Endothelial cell of umbilical vein (primary cell): ENCODE measurements around the gene MEX3D. TPM values are rescaled to one million over a fixed set of nuclear protein-coding genes. Genes with fewer than 3 reads are reported as not detected.

ENCODE experiments used
- BruUV-seq: library from RNA; stranded (reverse); fragments of 400-500 nt; replicated peaks from 2 replicates; lab custom pipeline; 2021; lab: Mats Ljungman, UMichigan
- CTCF ChIA-PET: fragments of 300-600, 350-600 bp; sonication (Branson Sonifier 250); formaldehyde crosslinking; loops from one replicate; lab custom pipeline; 2021; ENCODE audit warnings: antibody characterized with exemption, inconsistent platforms; lab: Charles Lee
- POLR2A ChIA-PET: fragments of 300-600, 350-600 bp; sonication (Branson Sonifier 250); formaldehyde crosslinking; loops from one replicate; lab custom pipeline; 2021; ENCODE audit warnings: antibody characterized with exemption, inconsistent platforms; lab: Charles Lee
- DNase-seq: peaks from one replicate; pipeline ENCODE4 v3.0.0-alpha.2; 2011; ENCODE audit warnings: low read depth, low spot score
- FAIRE-seq: peaks from 2 replicates; lab custom pipeline; 2011; peaks lifted over from hg19 to GRCh38; lab: Jason Lieb, UNC
- H2AFZ ChIP-seq: 2 replicates; pipeline ENCODE4 v1.6.0; 2012; ENCODE audit warnings: low read depth, low read length, control low read depth, inconsistent platforms
- H3K27ac ChIP-seq: 2 replicates; pipeline ENCODE4 v1.5.1; 2011; ENCODE audit warnings: low read depth, mild to moderate bottlenecking, control low read depth, low read length, moderate library complexity; ENCODE audit not compliant: insufficient read depth
- H3K27me3 ChIP-seq, 2 experiments: 2 replicates each; pipeline versions ENCODE4 v1.6.0 to v1.6.1; 2011; ENCODE audit warnings: low read length in 2 of 2, mixed read lengths in 1 of 2; ENCODE audit not compliant: control insufficient read depth in 2 of 2, insufficient read depth in 2 of 2
- H3K36me3 ChIP-seq, 2 experiments: 2 replicates in 1 of 2; 3 replicates in 1 of 2; pipeline ENCODE4 v1.5.1; 2011; ENCODE audit warnings: low read length in 2 of 2, mild to moderate bottlenecking in 1 of 2, moderate library complexity in 1 of 2; ENCODE audit not compliant: control insufficient read depth in 2 of 2, insufficient read depth in 2 of 2; ENCODE audit errors: extremely low read depth in 1 of 2
- H3K4me1 ChIP-seq: 3 replicates; pipeline ENCODE4 v1.5.1; 2011; ENCODE audit warnings: mild to moderate bottlenecking, low read length; ENCODE audit not compliant: control insufficient read depth, insufficient read depth; ENCODE audit errors: extremely low read depth
- H3K4me2 ChIP-seq: 2 replicates; pipeline ENCODE4 v1.6.1; 2011; ENCODE audit warnings: low read length, control low read depth, mixed read lengths; ENCODE audit not compliant: insufficient read depth
- H3K4me3 ChIP-seq, 3 experiments: fragments of 200-600 bp in 1 of 3; sonication (generic), shearing (Covaris generic) in 1 of 3; replicated peaks in 1 of 3; 2 replicates each; pipeline ENCODE4 v1.5.1; 2011 to 2016; ENCODE audit warnings: control low read depth in 3 of 3, low read length in 3 of 3, mild to moderate bottlenecking in 2 of 3, inconsistent platforms in 1 of 3, low read depth in 1 of 3, moderate library complexity in 1 of 3; ENCODE audit not compliant: insufficient read depth in 1 of 3
- H3K79me2 ChIP-seq: 2 replicates; pipeline ENCODE4 v1.6.0; 2012; ENCODE audit warnings: low read length, inconsistent platforms; ENCODE audit not compliant: control insufficient read depth, insufficient read depth
- H3K9ac ChIP-seq: replicated peaks from 2 replicates; pipeline ENCODE3; 2011; ENCODE audit warnings: low read length, control low read depth; ENCODE audit not compliant: insufficient read depth; ENCODE audit errors: extremely low read depth
- H3K9me1 ChIP-seq: replicated peaks from 3 replicates; pipeline ENCODE4 v1.6.0; 2011; ENCODE audit warnings: mild to moderate bottlenecking, low read length; ENCODE audit not compliant: control insufficient read depth, insufficient read depth; ENCODE audit errors: extremely low read depth
- H3K9me3 ChIP-seq: replicated peaks from 2 replicates; pipeline ENCODE4 v1.5.1; 2012; ENCODE audit warnings: low read length, inconsistent platforms; ENCODE audit not compliant: control insufficient read depth, insufficient read depth
- H4K20me1 ChIP-seq: replicated peaks from 2 replicates; pipeline ENCODE3; 2011; ENCODE audit warnings: mild to moderate bottlenecking, low read length; ENCODE audit not compliant: control insufficient read depth, insufficient read depth; ENCODE audit errors: extremely low read depth
- CTCF ChIP-seq, 2 donors: IDR thresholded peaks; 1 replicate in 1 of 2; 2 replicates in 1 of 2; pipeline ENCODE4 v1.5.1; 2011; ENCODE audit warnings: low read length in 2 of 2, mild to moderate bottlenecking in 2 of 2, moderate library complexity in 2 of 2, control low read depth in 1 of 2, inconsistent platforms in 1 of 2, low read depth in 1 of 2; ENCODE audit not compliant: insufficient read depth in 1 of 2; ENCODE audit errors: extremely low read depth in 1 of 2
- EZH2 ChIP-seq: IDR thresholded peaks from 2 replicates; pipeline ENCODE4 v1.6.1; 2012; ENCODE audit warnings: borderline replicate concordance, low read depth, mild to moderate bottlenecking, moderate library complexity, low read length, inconsistent platforms; ENCODE audit not compliant: severe bottlenecking
- FOS ChIP-seq: IDR thresholded peaks from 2 replicates; pipeline ENCODE4 v1.6.1; 2011; ENCODE audit warnings: mild to moderate bottlenecking, low read length, moderate library complexity, borderline replicate concordance; ENCODE audit not compliant: insufficient read depth
- GATA2 ChIP-seq: IDR thresholded peaks from 2 replicates; pipeline ENCODE4 v1.7.0; 2011; ENCODE audit warnings: low read depth, mild to moderate bottlenecking, moderate library complexity, mixed read lengths, low read length; ENCODE audit not compliant: insufficient read length, insufficient read depth
- JUN ChIP-seq: IDR thresholded peaks from 2 replicates; pipeline ENCODE4 v1.6.1; 2011; ENCODE audit warnings: borderline replicate concordance, low read depth; ENCODE audit not compliant: insufficient read length, insufficient read depth
- MAX ChIP-seq: IDR thresholded peaks from 2 replicates; pipeline ENCODE4 v1.6.1; 2011; ENCODE audit not compliant: insufficient read depth, insufficient read length
- MYC ChIP-seq: IDR thresholded peaks from one replicate; pipeline ENCODE4 v1.6.1; 2011; ENCODE audit warnings: mild to moderate bottlenecking, low read depth, low read length
- POLR2A ChIP-seq: IDR thresholded peaks from 2 replicates; pipeline ENCODE4 v1.6.1; 2012; ENCODE audit warnings: low read depth, mild to moderate bottlenecking, control low read depth, low read length
- POLR2AphosphoS5 ChIP-seq: IDR thresholded peaks from 2 replicates; pipeline ENCODE4 v1.6.1; 2012; ENCODE audit warnings: low read depth, mild to moderate bottlenecking, control low read depth, low read length, moderate library complexity; ENCODE audit not compliant: insufficient read depth
- dilution Hi-C: fragments of 300-500 bp; cut with MboI; formaldehyde crosslinking; loops from one replicate; pipeline ENCODE4 v1.15.0; 2019; ENCODE audit warnings: low sequenced_read_pairs; ENCODE audit not compliant: extremely low pct_ligation_motif_present
- intact Hi-C: fragments of 100-400 bp; cut with micrococcal nuclease; formaldehyde crosslinking; loops from one replicate; pipeline ENCODE4 v1.10.0; 2022
- polyA plus RNA-seq, 4 experiments: library from polyadenylated mRNA; depleted of rRNA in 3 of 4; stranded (reverse) in 3 of 4; unstranded in 1 of 4; fragments of >200 nt; gene quantifications; 2 replicates each; pipeline versions ENCODE4 v1.2.1 to v1.2.3, GENCODE V29; 2011 to 2012; ENCODE audit warnings: missing spikeins in 1 of 4
- total RNA-seq: library from RNA; stranded (reverse); gene quantifications from 2 replicates; pipeline ENCODE4 v1.2.3, GENCODE V29; 2021

The MEX3D gene
- total and polyA plus RNA-seq, 2 donors (not counting 3 experiments of a cell fraction or from before 2014, with no cell fraction given), result 30.0 to 96.7 TPM

GRCh38 chr19:1591421-1592023 lies 23.4 kb upstream of the MEX3D start:
- Histone ChIP-seq H3K27ac (peak overlapping the region; percentile 88), H3K4me2 (peak overlapping the region; percentile 95), H3K4me3 (peak overlapping the region; percentile 89 to 99 (median 99)), H3K9me1 (no peaks in the 10 kb centered on the region), H3K9me3 (no peaks in the 10 kb centered on the region), H3K4me1 (peaks cover 15% of the 10 kb centered on the region), H2AFZ (no peak overlapping the region), H3K27me3 (no peaks in the 10 kb centered on the region), H3K79me2 (peaks cover 49% of the 10 kb centered on the region), H3K9ac (peak overlapping the region; percentile 100), H4K20me1 (no peaks in the 10 kb centered on the region), H3K36me3 (peaks cover 0 to 4% of the 10 kb centered on the region in 2 experiments)
- dilution Hi-C loops, result no loop called here
- peak; percentile 43 for DNase-seq
- TSS peak; percentile 26 for BruUV-seq
- ChIA-PET POLR2A (interaction anchor here (0.7 kb wide), 1 partner anchor 13 kb away, joined by 3 read pairs; no protein-coding TSS in a partner anchor), CTCF (interaction anchor here (0.8 to 4.0 kb wide), 9 partner anchors 10 to 246 kb away, joined by 3 to 26 read pairs (median 4); no protein-coding TSS in a partner anchor)
- TF ChIP-seq POLR2A, result no peak
- no peak for TF ChIP-seq JUN
- no peak for TF ChIP-seq EZH2
- no peak for TF ChIP-seq POLR2AphosphoS5
- TF ChIP-seq MAX, result no peak
- no peak for TF ChIP-seq FOS
- TF ChIP-seq GATA2, result no peak
- no peak for TF ChIP-seq CTCF (IDR thresholded peaks at IDR 0.05; ENCODE audit: extremely low read depth in 1 of 2, insufficient read depth in 1 of 2, low read depth in 1 of 2, low read length in 2 of 2)
- no peak for TF ChIP-seq MYC
- FAIRE-seq, result no peak
- intact Hi-C loops, result loop anchor here (1.0 to 10.0 kb wide), 3 partner anchors 14 to 187 kb away; partner anchors contain the start of genes DAZAP1, GAMT and UQCR11
